GM12874 (cell line): ENCODE results near the gene TANC1.

ENCODE experiments used
- CTCF ChIP-seq: IDR thresholded peaks from 2 replicates; pipeline ENCODE4 v1.5.1; 2011; ENCODE audit warnings: low read depth, mild to moderate bottlenecking, control low read depth, low read length, moderate library complexity; ENCODE audit not compliant: insufficient read depth

The TANC1 gene

DNA sequence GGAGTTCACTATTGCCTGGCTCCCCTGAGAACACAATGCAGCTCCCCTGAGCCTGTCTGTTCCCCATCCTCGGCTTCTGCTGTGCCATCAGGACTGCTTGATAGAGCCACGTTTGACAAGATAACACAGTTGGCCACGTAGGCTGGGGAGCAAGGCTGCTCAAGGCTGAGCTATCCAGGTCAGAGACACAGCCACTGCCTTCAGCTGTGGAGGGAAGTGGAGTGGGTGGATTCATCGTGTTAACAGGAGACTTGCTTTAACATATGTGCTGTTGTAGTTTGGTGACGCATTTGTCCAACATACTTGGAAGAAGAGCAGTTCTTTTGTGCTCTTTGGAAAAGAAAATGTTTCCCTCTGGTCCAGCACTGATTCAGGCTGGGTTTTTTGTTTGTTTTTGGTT, 249.2 kb downstream of the TANC1 start:
- no peak for TF ChIP-seq CTCF

DNA sequence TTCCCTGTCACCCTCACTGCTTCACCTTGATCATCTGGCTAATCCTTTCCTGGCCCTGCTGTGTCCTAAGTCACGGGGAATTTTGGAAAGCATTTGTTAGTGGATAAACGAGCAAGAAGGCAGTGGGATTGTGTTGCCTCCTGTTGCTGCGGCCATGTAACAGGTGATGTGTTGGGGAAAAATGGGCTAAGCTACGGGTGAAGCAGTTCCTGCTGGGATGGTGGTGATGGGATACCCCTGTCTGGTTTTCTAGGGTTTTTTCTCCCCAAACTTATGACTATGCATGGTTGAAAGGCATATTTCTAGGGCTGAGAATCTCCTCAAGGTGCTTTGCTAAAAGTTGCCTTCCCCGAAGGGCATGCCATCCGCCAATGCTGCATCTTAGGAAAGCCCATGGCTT, 249.9 kb downstream of the TANC1 start:
- no peak for TF ChIP-seq CTCF

DNA sequence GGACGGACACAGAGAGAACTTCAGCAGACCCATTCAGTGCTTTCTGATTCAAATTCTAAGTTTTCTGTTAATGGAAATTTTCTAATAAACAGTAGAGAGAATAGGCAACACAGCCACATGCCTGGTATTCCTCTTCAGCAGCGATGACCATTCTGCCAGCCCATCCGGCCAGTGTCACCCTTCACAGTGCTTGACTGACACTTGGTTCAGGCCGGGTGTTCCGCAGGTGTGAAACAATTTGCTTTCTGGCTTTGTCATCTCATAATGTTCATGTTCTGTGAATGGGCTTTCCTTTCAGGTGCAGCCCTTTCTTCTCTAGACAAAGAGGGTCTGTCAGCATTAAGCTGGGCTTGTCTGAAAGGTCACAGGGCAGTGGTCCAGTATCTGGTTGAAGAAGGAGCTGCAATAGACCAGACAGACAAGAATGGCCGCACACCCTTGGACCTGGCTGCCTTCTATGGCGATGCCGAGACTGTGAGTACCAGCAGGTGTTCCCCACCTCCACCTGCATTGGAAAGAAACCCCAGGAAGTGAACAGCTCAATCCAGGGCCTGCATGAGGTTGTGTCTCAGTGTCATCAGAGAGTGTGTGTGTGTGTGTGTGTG, 251.1 kb downstream of the TANC1 start:
- TF ChIP-seq CTCF: no peak

GRCh38 chr2:159224061-159224813, 255.8 kb downstream of the TANC1 start:
- TF ChIP-seq CTCF: no peak

DNA sequence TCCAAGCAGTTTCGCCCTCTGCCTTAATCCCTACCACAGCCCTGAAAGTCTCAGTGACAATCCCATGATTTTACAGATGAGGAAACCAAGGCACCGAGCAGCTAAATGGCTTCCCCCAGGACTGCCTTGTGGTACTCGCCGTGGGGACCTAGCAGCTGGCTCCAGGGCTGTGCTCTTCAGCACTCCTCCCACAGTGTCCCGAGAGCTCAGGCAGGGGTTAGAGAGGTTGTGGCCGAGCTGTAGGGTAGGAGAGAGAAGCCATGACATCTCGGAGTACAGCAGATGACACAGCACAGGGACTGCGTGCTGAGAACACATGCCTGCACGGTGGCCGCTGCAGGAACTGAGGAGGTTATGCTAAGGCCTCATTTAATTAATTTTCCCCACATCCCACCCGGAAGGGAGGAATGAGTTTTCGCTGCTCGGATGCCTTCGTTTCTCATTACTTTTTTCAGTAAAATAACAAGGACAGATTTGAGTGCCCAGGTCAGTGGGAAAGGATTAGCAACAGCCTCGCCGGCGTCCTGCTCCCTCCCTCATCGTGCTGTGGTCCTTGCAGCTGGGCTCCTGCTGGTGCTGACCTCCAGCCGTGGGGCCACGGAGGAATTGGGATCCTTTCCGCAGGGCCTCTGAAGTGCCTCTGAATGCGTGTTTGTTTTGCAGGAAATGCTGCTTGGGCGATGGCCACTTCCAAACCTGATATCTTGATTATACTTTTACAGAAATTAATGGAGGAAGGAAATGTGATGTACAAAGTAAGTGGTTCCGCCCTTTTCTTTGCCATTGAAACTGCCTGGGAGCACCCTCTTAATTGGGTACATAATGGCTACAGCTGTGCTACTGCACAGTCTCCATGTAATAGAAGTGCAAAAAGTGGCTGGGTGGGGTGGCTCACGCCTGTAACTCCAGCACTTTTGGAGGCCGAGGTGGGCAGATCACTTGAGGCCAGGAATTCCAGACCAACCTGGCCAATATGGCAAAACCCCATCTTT, 256.9 kb downstream of the TANC1 start:
- TF ChIP-seq CTCF: no peak

GRCh38 chr2:159226059-159226461, 257.6 kb downstream of the TANC1 start:
- TF ChIP-seq CTCF: no peak
